ENCODE results near the gene ARL6IP1.

The ARL6IP1 gene

GRCh38 chr16:18799500-18799899 lies 1.8 kb downstream of the ARL6IP1 start:
- H2AFZ ChIP-seq (ENCODE audit: low read depth, low read length, severe bottlenecking) = no peak overlapping the region
- H3K4me2 ChIP-seq (ENCODE audit: low read depth, low read length, poor library complexity, severe bottlenecking) = peak overlapping the region; percentile 87
- no peaks in the 10 kb centered on the region for H3K9me3 ChIP-seq (ENCODE audit: insufficient read depth, low read length)
- peaks cover 52% of the 10 kb centered on the region for H3K79me2 ChIP-seq (ENCODE audit: insufficient read depth, low read length)
- H3K36me3 ChIP-seq (ENCODE audit: low read length) = peaks cover 34% of the 10 kb centered on the region
- no peaks in the 10 kb centered on the region; the same call in 1 of the 2 replicates for H4K20me1 ChIP-seq (ENCODE audit: low read depth, low read length)
- no peaks in the 10 kb centered on the region for H3K27me3 ChIP-seq (ENCODE audit: low read length)
- peak overlapping the region; percentile 77 for H3K4me3 ChIP-seq (ENCODE audit: insufficient read depth, low read length, poor library complexity, severe bottlenecking)
- no peaks in the 10 kb centered on the region for H3K9me2 ChIP-seq (replicated peaks; ENCODE audit: insufficient read depth, low read length)
- H3K27ac ChIP-seq (ENCODE audit: low read depth, low read length) = peak overlapping the region; percentile 84; the same call in 1 of the 2 replicates
- peaks cover 52% of the 10 kb centered on the region for H3F3A ChIP-seq (ENCODE audit: insufficient read depth)
- peak overlapping the region; percentile 85 for H3K9ac ChIP-seq (ENCODE audit: low read length)
- TF ChIP-seq EZH2phosphoT487 (conservative IDR thresholded peaks at IDR 0.05; ENCODE audit: low read length) (no peak), CTCF (IDR thresholded peaks at IDR 0.05; ENCODE audit: insufficient read depth, low read length, poor library complexity, severe bottlenecking) (no peak)

DNA sequence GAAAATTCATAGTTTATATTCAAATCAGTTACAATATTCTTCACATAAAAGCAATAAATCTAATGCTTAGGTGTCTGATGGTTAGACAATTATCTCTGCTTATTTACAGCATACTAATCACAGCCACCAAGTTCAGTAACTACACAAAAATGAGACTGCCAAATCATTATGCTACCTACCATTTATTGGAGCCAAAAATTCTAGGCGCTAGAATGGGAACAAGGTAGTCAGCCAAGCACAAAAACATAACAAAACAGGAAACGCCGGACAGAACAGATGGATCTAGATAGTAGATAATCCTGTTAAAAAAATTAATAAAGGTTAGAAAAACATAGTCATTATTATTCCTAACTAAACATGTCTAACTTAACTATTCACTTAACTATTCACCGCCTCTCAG lies 3.6 kb downstream of the ARL6IP1 start:
- no peak overlapping the region for H3K4me3 ChIP-seq (ENCODE audit: insufficient read depth, low read length, poor library complexity, severe bottlenecking)
- peaks cover 45% of the 10 kb centered on the region for H3F3A ChIP-seq (ENCODE audit: insufficient read depth)
- no peak overlapping the region for H2AFZ ChIP-seq (ENCODE audit: low read depth, low read length, severe bottlenecking)
- peaks cover 43% of the 10 kb centered on the region for H3K36me3 ChIP-seq (ENCODE audit: low read length)
- no peaks in the 10 kb centered on the region for H3K9me3 ChIP-seq (ENCODE audit: insufficient read depth, low read length)
- H3K27ac ChIP-seq (ENCODE audit: low read depth, low read length) = no peak overlapping the region
- TF ChIP-seq CTCF (IDR thresholded peaks at IDR 0.05; ENCODE audit: insufficient read depth, low read length, poor library complexity, severe bottlenecking) (no peak), EZH2phosphoT487 (conservative IDR thresholded peaks at IDR 0.05; ENCODE audit: low read length) (no peak)
- no peak overlapping the region for H3K9ac ChIP-seq (ENCODE audit: low read length)
- no peaks in the 10 kb centered on the region; the same call in 1 of the 2 replicates for H4K20me1 ChIP-seq (ENCODE audit: low read depth, low read length)
- H3K4me2 ChIP-seq (ENCODE audit: low read depth, low read length, poor library complexity, severe bottlenecking) = no peak overlapping the region
- H3K9me2 ChIP-seq (replicated peaks; ENCODE audit: insufficient read depth, low read length) = no peaks in the 10 kb centered on the region
- H3K27me3 ChIP-seq (ENCODE audit: low read length) = no peaks in the 10 kb centered on the region
- peaks cover 52% of the 10 kb centered on the region for H3K79me2 ChIP-seq (ENCODE audit: insufficient read depth, low read length)

GRCh38 chr16:18796377-18796776 lies 5.0 kb downstream of the ARL6IP1 start:
- Histone ChIP-seq H3F3A (ENCODE audit: insufficient read depth) (peaks cover 56% of the 10 kb centered on the region), H3K27ac (ENCODE audit: low read depth, low read length) (no peak overlapping the region), H3K36me3 (ENCODE audit: low read length) (peaks cover 46% of the 10 kb centered on the region), H4K20me1 (ENCODE audit: low read depth, low read length) (no peaks in the 10 kb centered on the region; the same call in 1 of the 2 replicates), H3K27me3 (ENCODE audit: low read length) (no peaks in the 10 kb centered on the region), H3K4me2 (ENCODE audit: low read depth, low read length, poor library complexity, severe bottlenecking) (no peak overlapping the region), H3K4me3 (ENCODE audit: insufficient read depth, low read length, poor library complexity, severe bottlenecking) (no peak overlapping the region), H3K9me3 (ENCODE audit: insufficient read depth, low read length) (no peaks in the 10 kb centered on the region), H3K79me2 (ENCODE audit: insufficient read depth, low read length) (peaks cover 52% of the 10 kb centered on the region), H3K9me2 (replicated peaks; ENCODE audit: insufficient read depth, low read length) (no peaks in the 10 kb centered on the region), H3K9ac (ENCODE audit: low read length) (no peak overlapping the region), H2AFZ (ENCODE audit: low read depth, low read length, severe bottlenecking) (no peak overlapping the region)
- no peak for TF ChIP-seq EZH2phosphoT487 (conservative IDR thresholded peaks at IDR 0.05; ENCODE audit: low read length)

- H3K27ac ChIP-seq (ENCODE audit: low read depth, low read length) = no peak overlapping the region
Measured at GRCh38 chr16:18792836-18793433, 8.4 kb downstream of the ARL6IP1 start.

More at GRCh38 chr16:18792836-18793433, 8.4 kb downstream of the ARL6IP1 start:
- Histone ChIP-seq H3K27me3 (ENCODE audit: low read length) (no peaks in the 10 kb centered on the region), H3K9me2 (replicated peaks; ENCODE audit: insufficient read depth, low read length) (no peaks in the 10 kb centered on the region), H3F3A (ENCODE audit: insufficient read depth) (peaks cover 68% of the 10 kb centered on the region), H3K4me3 (ENCODE audit: insufficient read depth, low read length, poor library complexity, severe bottlenecking) (no peak overlapping the region), H4K20me1 (ENCODE audit: low read depth, low read length) (peaks cover 15% of the 10 kb centered on the region), H3K4me2 (ENCODE audit: low read depth, low read length, poor library complexity, severe bottlenecking) (no peak overlapping the region), H2AFZ (ENCODE audit: low read depth, low read length, severe bottlenecking) (no peak overlapping the region), H3K9ac (ENCODE audit: low read length) (no peak overlapping the region), H3K36me3 (ENCODE audit: low read length) (peaks cover 60% of the 10 kb centered on the region), H3K79me2 (ENCODE audit: insufficient read depth, low read length) (peaks cover 41% of the 10 kb centered on the region), H3K9me3 (ENCODE audit: insufficient read depth, low read length) (no peaks in the 10 kb centered on the region)
- TF ChIP-seq CTCF (IDR thresholded peaks at IDR 0.05; ENCODE audit: insufficient read depth, low read length, poor library complexity, severe bottlenecking) = no peak
- TF ChIP-seq EZH2phosphoT487 (conservative IDR thresholded peaks at IDR 0.05; ENCODE audit: low read length) = no peak

Data from SU-DHL-6 (cell line).